OCI-LY1 (cell line): ENCODE data around the gene C16orf87.

Experiments
- H2AFZ ChIP-seq: fragments of 200-600 bp; sonication (generic), shearing (Covaris generic); 2 replicates; pipeline ENCODE4 v1.6.0; 2014; ENCODE audit warnings: antibody characterized with exemption, mild to moderate bottlenecking, low read length
- H3F3A ChIP-seq: fragments of 200-600 bp; sonication (generic), shearing (Covaris generic); 2 replicates; pipeline ENCODE4 v1.6.0; 2014; ENCODE audit warnings: mild to moderate bottlenecking, antibody characterized with exemption, low read length, moderate library complexity; ENCODE audit not compliant: insufficient read depth
- H3K27ac ChIP-seq: fragments of 200-600 bp; sonication (generic); 2 replicates; pipeline ENCODE4 v1.5.1; 2014; ENCODE audit warnings: low read length, mixed run types, mild to moderate bottlenecking, low read depth; ENCODE audit not compliant: poor library complexity, severe bottlenecking
- H3K27me3 ChIP-seq: fragments of 200-600 bp; sonication (generic); 2 replicates; pipeline ENCODE4 v1.6.0; 2014; ENCODE audit warnings: antibody characterized with exemption, mild to moderate bottlenecking, low read length, moderate library complexity; ENCODE audit not compliant: insufficient read depth
- H3K36me3 ChIP-seq: fragments of 200-600 bp; sonication (generic); 2 replicates; pipeline ENCODE4 v1.6.1; 2014; ENCODE audit warnings: mild to moderate bottlenecking, antibody characterized with exemption, low read length, moderate library complexity, mixed read lengths; ENCODE audit not compliant: insufficient read depth
- H3K4me1 ChIP-seq: fragments of 200-600 bp; sonication (generic); 2 replicates; pipeline ENCODE4 v1.5.1; 2014; ENCODE audit warnings: mild to moderate bottlenecking, low read length, moderate library complexity; ENCODE audit not compliant: insufficient read depth, severe bottlenecking
- H3K4me2 ChIP-seq: fragments of 200-600 bp; sonication (generic), shearing (Covaris generic); 2 replicates; pipeline ENCODE4 v1.6.1; 2014; ENCODE audit warnings: low read length
- H3K4me3 ChIP-seq: fragments of 200-600 bp; sonication (generic); 2 replicates; pipeline ENCODE4 v1.5.1; 2014; ENCODE audit warnings: low read length, low read depth, mild to moderate bottlenecking, mixed read lengths; ENCODE audit not compliant: poor library complexity, severe bottlenecking
- H3K79me2 ChIP-seq: fragments of 200-600 bp; shearing (Covaris generic); 2 replicates; pipeline ENCODE4 v1.6.1; 2016; ENCODE audit warnings: mixed run types, low read length, mixed read lengths; ENCODE audit not compliant: insufficient read depth
- H3K9ac ChIP-seq: fragments of 200-600 bp; sonication (generic), shearing (Covaris generic); 2 replicates; pipeline ENCODE4 v1.6.1; 2014; ENCODE audit warnings: mild to moderate bottlenecking, low read length, mixed read lengths
- H3K9me2 ChIP-seq: fragments of 200-600 bp; sonication (generic), shearing (Covaris generic); 2 replicates; pipeline ENCODE4 v1.6.1; 2014; ENCODE audit warnings: low read depth, mild to moderate bottlenecking, low read length, mixed read lengths
- H3K9me3 ChIP-seq: fragments of 200-600 bp; shearing (Covaris generic); 2 replicates; pipeline ENCODE4 v1.6.1; 2014; ENCODE audit warnings: low read length, mixed read lengths
- H4K20me1 ChIP-seq: fragments of 200-600 bp; sonication (generic), shearing (Covaris generic); 2 replicates; pipeline ENCODE4 v1.6.0; 2016; ENCODE audit warnings: mild to moderate bottlenecking, low read length; ENCODE audit not compliant: insufficient read depth
- EZH2 ChIP-seq: fragments of 200-600 bp; sonication (generic), shearing (Covaris generic); IDR thresholded peaks from 2 replicates; pipeline ENCODE4 v1.8.0; 2017; ENCODE audit warnings: borderline replicate concordance, mixed run types, mild to moderate bottlenecking, antibody characterized with exemption, low read length, moderate library complexity, mixed read lengths
- TF ChIP-seq, protein P1 (sequence below): fragments of 200-600 bp; sonication (generic), shearing (Covaris generic); IDR thresholded peaks from 2 replicates; pipeline ENCODE4 v1.5.1; 2017; ENCODE audit warnings: mild to moderate bottlenecking, antibody characterized with exemption, low read length, moderate library complexity, mixed read lengths

Gene C16orf87

DNA sequence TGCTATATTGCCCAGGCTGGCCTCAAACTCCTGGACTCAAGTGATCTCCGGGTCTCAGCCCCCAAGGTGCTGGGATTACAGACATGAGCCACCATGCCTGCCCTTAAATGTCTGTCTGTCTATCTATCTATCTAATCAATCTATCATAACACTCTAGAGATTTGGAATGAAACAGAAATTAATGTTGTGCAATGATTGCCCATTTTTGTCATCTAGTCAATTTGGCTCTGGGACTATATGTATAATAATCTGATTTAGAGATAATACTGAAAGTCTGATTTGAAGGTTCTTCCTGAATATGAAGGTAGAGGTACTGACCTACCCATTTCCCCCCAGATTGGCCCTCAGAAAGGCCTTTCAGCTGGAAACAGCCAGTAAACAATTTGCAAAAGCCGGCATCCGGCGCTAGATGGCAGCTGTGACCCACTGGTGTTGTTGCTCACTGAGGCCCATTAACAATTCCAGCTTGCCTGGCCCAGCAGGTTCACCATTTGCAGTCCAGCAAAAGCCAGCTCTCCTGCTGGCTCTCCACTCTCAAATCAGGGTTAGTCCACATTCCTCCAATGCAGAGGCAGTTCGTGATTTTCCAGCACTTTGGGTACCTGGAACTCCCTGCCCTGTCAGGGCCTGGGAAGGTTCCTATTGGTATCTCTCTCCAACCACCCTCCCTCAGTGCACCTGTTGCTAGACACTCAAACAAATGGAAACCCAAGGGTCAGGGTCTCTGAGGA, 22.9 kb upstream of the C16orf87 start:
- peaks cover 41% of the 10 kb centered on the region for H3K4me1 ChIP-seq
- no peak overlapping the region for H3K9ac ChIP-seq
- no peaks in the 10 kb centered on the region for H3K79me2 ChIP-seq
- no peaks in the 10 kb centered on the region for H3K27me3 ChIP-seq
- H3K36me3 ChIP-seq = no peaks in the 10 kb centered on the region
- H3K9me3 ChIP-seq = no peaks in the 10 kb centered on the region
- H2AFZ ChIP-seq = no peak overlapping the region
- no peak overlapping the region for H3K4me2 ChIP-seq
- H3K4me3 ChIP-seq = no peak overlapping the region
- H3K27ac ChIP-seq = peak overlapping the region; percentile 97
- H3F3A ChIP-seq = peaks cover 11% of the 10 kb centered on the region; the same call in 1 of the 2 replicates
- H3K9me2 ChIP-seq = no peaks in the 10 kb centered on the region
- TF ChIP-seq, protein P1, sequence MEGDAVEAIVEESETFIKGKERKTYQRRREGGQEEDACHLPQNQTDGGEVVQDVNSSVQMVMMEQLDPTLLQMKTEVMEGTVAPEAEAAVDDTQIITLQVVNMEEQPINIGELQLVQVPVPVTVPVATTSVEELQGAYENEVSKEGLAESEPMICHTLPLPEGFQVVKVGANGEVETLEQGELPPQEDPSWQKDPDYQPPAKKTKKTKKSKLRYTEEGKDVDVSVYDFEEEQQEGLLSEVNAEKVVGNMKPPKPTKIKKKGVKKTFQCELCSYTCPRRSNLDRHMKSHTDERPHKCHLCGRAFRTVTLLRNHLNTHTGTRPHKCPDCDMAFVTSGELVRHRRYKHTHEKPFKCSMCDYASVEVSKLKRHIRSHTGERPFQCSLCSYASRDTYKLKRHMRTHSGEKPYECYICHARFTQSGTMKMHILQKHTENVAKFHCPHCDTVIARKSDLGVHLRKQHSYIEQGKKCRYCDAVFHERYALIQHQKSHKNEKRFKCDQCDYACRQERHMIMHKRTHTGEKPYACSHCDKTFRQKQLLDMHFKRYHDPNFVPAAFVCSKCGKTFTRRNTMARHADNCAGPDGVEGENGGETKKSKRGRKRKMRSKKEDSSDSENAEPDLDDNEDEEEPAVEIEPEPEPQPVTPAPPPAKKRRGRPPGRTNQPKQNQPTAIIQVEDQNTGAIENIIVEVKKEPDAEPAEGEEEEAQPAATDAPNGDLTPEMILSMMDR = peak; percentile 93
- no peak for TF ChIP-seq EZH2
- H4K20me1 ChIP-seq = no peaks in the 10 kb centered on the region

DNA sequence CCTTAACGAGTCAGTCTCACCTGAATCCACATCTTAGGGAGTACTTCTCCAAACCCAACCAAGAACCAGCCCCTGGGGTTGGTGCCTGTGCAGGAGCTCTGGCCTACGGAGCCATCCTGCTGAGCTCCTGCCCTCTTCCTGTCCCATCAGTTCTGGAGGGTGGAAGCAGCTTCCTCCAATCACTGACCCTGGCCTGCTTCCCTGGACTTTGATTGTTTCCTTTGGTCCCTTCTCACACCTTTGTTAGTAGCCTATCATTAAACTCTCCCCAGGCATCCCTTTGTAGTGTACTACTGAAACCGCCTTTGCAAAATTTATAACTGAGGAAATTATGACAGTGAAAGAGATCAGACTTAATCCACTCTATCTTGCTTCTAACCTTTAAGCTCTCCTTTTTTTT, 21.1 kb upstream of the C16orf87 start:
- Histone ChIP-seq H3K36me3 (no peaks in the 10 kb centered on the region), H3F3A (peaks cover 11% of the 10 kb centered on the region; the same call in 1 of the 2 replicates), H3K9me2 (no peaks in the 10 kb centered on the region), H3K4me3 (no peak overlapping the region), H2AFZ (no peak overlapping the region), H3K27ac (peak overlapping the region; percentile 97), H3K4me2 (peak overlapping the region; percentile 85; the same call in 1 of the 2 replicates), H3K9me3 (no peaks in the 10 kb centered on the region), H3K9ac (peak overlapping the region; percentile 70; the same call in 1 of the 2 replicates), H4K20me1 (no peaks in the 10 kb centered on the region), H3K4me1 (peaks cover 54% of the 10 kb centered on the region), H3K79me2 (no peaks in the 10 kb centered on the region), H3K27me3 (no peaks in the 10 kb centered on the region)
- TF ChIP-seq, protein P1 = no peak
- TF ChIP-seq EZH2 = no peak

DNA sequence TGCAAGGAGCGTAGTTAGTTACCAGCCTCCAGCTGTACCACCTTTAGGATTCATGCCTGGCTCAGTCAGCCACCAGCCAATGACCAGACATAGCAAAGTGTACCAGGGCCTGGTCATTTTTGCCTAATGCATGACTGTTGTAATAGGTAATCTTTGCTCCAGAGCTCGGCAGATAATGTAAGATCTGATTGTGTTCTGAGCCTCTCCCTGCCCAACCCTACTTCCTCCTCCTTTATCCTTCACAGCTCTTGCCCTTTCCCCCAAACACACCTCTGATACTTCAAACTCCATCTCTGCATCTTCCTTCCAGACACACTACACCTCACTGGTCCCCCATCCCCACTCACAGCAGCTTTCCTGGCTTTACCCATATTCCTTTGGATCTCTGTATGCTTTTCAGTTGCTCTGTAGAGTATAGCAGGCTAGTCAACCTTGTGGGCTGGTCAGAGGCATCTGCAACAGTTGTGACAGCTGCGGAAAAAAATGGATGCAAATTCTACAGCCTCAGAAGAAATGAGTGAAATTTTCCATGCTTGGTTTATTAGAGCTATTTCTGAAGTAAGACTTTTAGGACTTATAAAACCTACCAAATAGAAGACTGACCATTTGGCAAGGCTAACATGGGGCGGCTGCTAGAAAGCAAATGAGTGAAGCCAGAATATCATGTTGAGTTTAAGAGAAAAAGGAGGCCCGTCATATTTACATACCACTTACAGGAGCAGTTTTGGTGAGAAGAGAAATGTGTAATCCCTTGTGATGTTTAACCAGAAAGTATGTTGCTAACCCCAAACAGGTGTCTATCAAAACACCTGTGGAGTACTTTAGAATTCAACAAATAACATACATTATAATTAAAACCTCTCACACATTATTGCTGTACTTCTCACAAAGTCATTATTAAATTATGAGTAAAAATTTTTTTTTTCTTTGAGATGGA, 19.9 kb upstream of the C16orf87 start:
- peaks cover 57% of the 10 kb centered on the region for H3K4me1 ChIP-seq
- no peaks in the 10 kb centered on the region for H4K20me1 ChIP-seq

More for the DNA sequence above, 19.9 kb upstream of the C16orf87 start:
- Histone ChIP-seq H3K27me3 (no peaks in the 10 kb centered on the region), H3K9ac (peak overlapping the region; percentile 70), H3K4me2 (peak overlapping the region; percentile 85), H2AFZ (no peak overlapping the region), H3K27ac (peak overlapping the region; percentile 97), H3K79me2 (no peaks in the 10 kb centered on the region), H3K4me3 (peak overlapping the region; percentile 58), H3K36me3 (no peaks in the 10 kb centered on the region), H3F3A (peaks cover 11% of the 10 kb centered on the region; the same call in 1 of the 2 replicates), H3K9me3 (no peaks in the 10 kb centered on the region), H3K9me2 (no peaks in the 10 kb centered on the region)
- TF ChIP-seq EZH2 = no peak
